ENCODE data around the gene SPRR4.

DNA sequence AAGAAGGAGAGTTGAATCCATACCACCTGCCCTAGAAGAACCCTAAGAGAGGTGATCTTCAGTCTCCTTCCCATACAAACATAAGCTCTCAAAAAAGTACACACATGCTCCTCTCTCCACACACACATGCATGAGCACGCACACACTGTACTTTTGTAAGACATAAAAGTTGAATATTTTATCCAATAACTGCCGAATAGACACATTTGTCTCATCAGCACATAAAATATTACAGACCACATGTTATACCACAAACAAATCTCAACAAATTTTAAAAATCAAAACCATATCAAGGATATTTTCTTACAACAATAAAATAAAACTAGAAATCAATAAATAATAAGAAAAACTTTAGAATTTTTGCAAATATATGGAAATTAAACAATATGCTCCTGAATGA lies 16.1 kb downstream of the SPRR4 start:
- TF ChIP-seq PRRX2 (CRISPR knock-in tag; IDR thresholded peaks at IDR 0.05) (no peak), ZNF232 (CRISPR knock-in tag; IDR thresholded peaks at IDR 0.05) (no peak), GABPB1 (CRISPR knock-in tag; IDR thresholded peaks at IDR 0.05) (no peak)
- TF ChIP-seq, protein P1, sequence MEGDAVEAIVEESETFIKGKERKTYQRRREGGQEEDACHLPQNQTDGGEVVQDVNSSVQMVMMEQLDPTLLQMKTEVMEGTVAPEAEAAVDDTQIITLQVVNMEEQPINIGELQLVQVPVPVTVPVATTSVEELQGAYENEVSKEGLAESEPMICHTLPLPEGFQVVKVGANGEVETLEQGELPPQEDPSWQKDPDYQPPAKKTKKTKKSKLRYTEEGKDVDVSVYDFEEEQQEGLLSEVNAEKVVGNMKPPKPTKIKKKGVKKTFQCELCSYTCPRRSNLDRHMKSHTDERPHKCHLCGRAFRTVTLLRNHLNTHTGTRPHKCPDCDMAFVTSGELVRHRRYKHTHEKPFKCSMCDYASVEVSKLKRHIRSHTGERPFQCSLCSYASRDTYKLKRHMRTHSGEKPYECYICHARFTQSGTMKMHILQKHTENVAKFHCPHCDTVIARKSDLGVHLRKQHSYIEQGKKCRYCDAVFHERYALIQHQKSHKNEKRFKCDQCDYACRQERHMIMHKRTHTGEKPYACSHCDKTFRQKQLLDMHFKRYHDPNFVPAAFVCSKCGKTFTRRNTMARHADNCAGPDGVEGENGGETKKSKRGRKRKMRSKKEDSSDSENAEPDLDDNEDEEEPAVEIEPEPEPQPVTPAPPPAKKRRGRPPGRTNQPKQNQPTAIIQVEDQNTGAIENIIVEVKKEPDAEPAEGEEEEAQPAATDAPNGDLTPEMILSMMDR (IDR thresholded peaks at IDR 0.05): no peak
- TF ChIP-seq, protein P2, sequence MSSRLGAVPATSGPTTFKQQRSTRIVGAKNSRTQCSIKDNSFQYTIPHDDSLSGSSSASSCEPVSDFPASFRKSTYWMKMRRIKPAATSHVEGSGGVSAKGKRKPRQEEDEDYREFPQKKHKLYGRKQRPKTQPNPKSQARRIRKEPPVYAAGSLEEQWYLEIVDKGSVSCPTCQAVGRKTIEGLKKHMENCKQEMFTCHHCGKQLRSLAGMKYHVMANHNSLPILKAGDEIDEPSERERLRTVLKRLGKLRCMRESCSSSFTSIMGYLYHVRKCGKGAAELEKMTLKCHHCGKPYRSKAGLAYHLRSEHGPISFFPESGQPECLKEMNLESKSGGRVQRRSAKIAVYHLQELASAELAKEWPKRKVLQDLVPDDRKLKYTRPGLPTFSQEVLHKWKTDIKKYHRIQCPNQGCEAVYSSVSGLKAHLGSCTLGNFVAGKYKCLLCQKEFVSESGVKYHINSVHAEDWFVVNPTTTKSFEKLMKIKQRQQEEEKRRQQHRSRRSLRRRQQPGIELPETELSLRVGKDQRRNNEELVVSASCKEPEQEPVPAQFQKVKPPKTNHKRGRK (CRISPR knock-in tag; IDR thresholded peaks at IDR 0.05; ENCODE audit: borderline replicate concordance): no peak

Measured in WTC11 (cell line).